A549 treated with dexamethasone at 1 μM for 4 hours (cell line): ENCODE measurements around the gene RPEL1. TPM values are rescaled to one million over a fixed set of nuclear protein-coding genes. Genes with fewer than 3 reads are reported as not detected.

ENCODE experiments used
- total RNA-seq: library from RNA; stranded (reverse); fragments of 200-300 nt; extraction: Qiagen RNA extraction; gene quantifications from 5 replicates; pipeline ENCODE4 v1.2.3, GENCODE V29; 2022

RPEL1 gene
- 0.05 TPM in 2 of 5 replicates, not detected in the others for total RNA-seq

GRCh38 chr10:103245587-103245986 lies at the start of gene RPEL1:
Gene RPEL1, plus strand, starts transcription at chr10:103245887. Its CDS starts 110 bp downstream, at chr10:103245997.

GRCh38 chr10:103276896-103277712 lies 31.4 kb downstream of the RPEL1 start, which contains the start of gene INA:
Gene INA, plus strand, starts transcription at chr10:103277138. Its CDS starts 74 bp downstream, at chr10:103277212.

Other genes with a start within 250 kb of the RPEL1 start
- gene NT5C2, start 52.6 kb upstream of the RPEL1 start, total RNA-seq, result 67.0 to 80.0 TPM (median 71.9 TPM) in 5 replicates
- 15.0 to 25.3 TPM (median 19.0 TPM) in 5 replicates for gene INA, start 31.3 kb downstream of the RPEL1 start, total RNA-seq
- 9.8 to 11.4 TPM (median 10.9 TPM) in 5 replicates for gene PCGF6, start 105.3 kb downstream of the RPEL1 start, total RNA-seq
- 2.3 to 3.6 TPM (median 3.2 TPM) in 5 replicates for gene TAF5, start 122.1 kb downstream of the RPEL1 start, total RNA-seq
- gene ATP5MK, start 150.6 kb downstream of the RPEL1 start, total RNA-seq, result 451 to 571 TPM (median 503 TPM) in 5 replicates
- 32.9 to 42.0 TPM (median 39.9 TPM) in 5 replicates for gene PDCD11, start 150.7 kb downstream of the RPEL1 start, total RNA-seq
- 3.6 to 5.7 TPM (median 4.9 TPM) in 5 replicates for gene CALHM2, start 206.5 kb downstream of the RPEL1 start, total RNA-seq
- not detected in 5 replicates for gene CALHM1, start 213.0 kb downstream of the RPEL1 start, total RNA-seq
- gene CALHM3, start 233.4 kb downstream of the RPEL1 start, total RNA-seq, result 0.22 to 0.42 TPM (median 0.31 TPM) in 5 replicates
- gene NEURL1, start 247.8 kb downstream of the RPEL1 start, total RNA-seq, result 0.55 to 0.88 TPM (median 0.73 TPM) in 5 replicates